MCF 10A (cell line): Measurements from ENCODE around the gene GASK1A. TPM values are rescaled to one million over a fixed set of nuclear protein-coding genes. Genes with fewer than 3 reads are reported as not detected.

ENCODE experiments used
- BruUV-seq: library from RNA; stranded (reverse); fragments of 400-500 nt; replicated peaks from 2 replicates; lab custom pipeline; 2021; lab: Mats Ljungman, UMichigan
- CTCF ChIA-PET: fragments of 300-600 bp; sonication (Branson Sonifier 250); formaldehyde crosslinking; extraction: SDS; loops from one replicate; lab custom pipeline; 2021; ENCODE audit warnings: antibody characterized with exemption, inconsistent platforms; lab: Yijun Ruan, JAX
- POLR2A ChIA-PET: fragments of 300-600, 350-650 bp; sonication (Branson Sonifier 250); formaldehyde crosslinking; extraction: SDS; loops from one replicate; lab custom pipeline; 2020; ENCODE audit warnings: antibody characterized with exemption, inconsistent platforms; lab: Yijun Ruan, JAX
- DNase-seq: peaks from one replicate; pipeline ENCODE4 v3.0.0-alpha.2; 2018; ENCODE audit not compliant: unreplicated experiment
- H3K27ac Mint-ChIP-seq: one replicate; pipeline ENCODE4 v1.8.0; 2022; ENCODE audit warnings: mild to moderate bottlenecking, low read depth, mixed read lengths; ENCODE audit not compliant: unreplicated experiment
- H3K27me3 Mint-ChIP-seq: one replicate; pipeline ENCODE4 v1.8.0; 2022; ENCODE audit warnings: mixed read lengths; ENCODE audit not compliant: insufficient read depth, unreplicated experiment
- H3K36me3 Mint-ChIP-seq: one replicate; pipeline ENCODE4 v1.8.0; 2022; ENCODE audit warnings: mild to moderate bottlenecking, moderate library complexity, mixed read lengths; ENCODE audit not compliant: insufficient read depth, unreplicated experiment
- H3K4me1 Mint-ChIP-seq: one replicate; pipeline ENCODE4 v1.8.0; 2022; ENCODE audit warnings: mixed read lengths; ENCODE audit not compliant: insufficient read depth, unreplicated experiment
- H3K4me3 Mint-ChIP-seq: one replicate; pipeline ENCODE4 v1.8.0; 2022; ENCODE audit warnings: mild to moderate bottlenecking, moderate library complexity, mixed read lengths; ENCODE audit not compliant: unreplicated experiment
- H3K9me3 Mint-ChIP-seq: one replicate; pipeline ENCODE4 v1.8.0; 2022; ENCODE audit warnings: mixed read lengths; ENCODE audit not compliant: unreplicated experiment
- CTCF ChIP-seq: fragments of 200-600 bp; IDR thresholded peaks from one replicate; pipeline ENCODE4 v1.8.0; 2022; ENCODE audit warnings: antibody characterized with exemption, mild to moderate bottlenecking; ENCODE audit not compliant: unreplicated experiment
- intact Hi-C: fragments of 100-400 bp; cut with micrococcal nuclease; formaldehyde crosslinking; loops from 2 replicates; pipeline ENCODE4 v1.14.1; 2022
- total RNA-seq: library from RNA; stranded (reverse); gene quantifications from 2 replicates; pipeline ENCODE4 v1.2.3, GENCODE V29; 2022

Gene GASK1A
- total RNA-seq, 1 experiment from 2014 or later, result not detected

GRCh38 chr3:42996633-42997075 is 17.5 kb downstream of the GASK1A start:
- ChIA-PET POLR2A (no interaction called here), CTCF (no interaction called here)
- H3K27ac Mint-ChIP-seq, result no peak overlapping the region
- no peaks in the 10 kb centered on the region for H3K36me3 Mint-ChIP-seq
- H3K4me3 Mint-ChIP-seq, result no peak overlapping the region
- TF ChIP-seq CTCF, result no peak
- BruUV-seq, result no TSS peak
- H3K9me3 Mint-ChIP-seq, result no peaks in the 10 kb centered on the region
- peaks cover 28% of the 10 kb centered on the region for H3K4me1 Mint-ChIP-seq
- intact Hi-C loops, result no loop called here
- H3K27me3 Mint-ChIP-seq, result no peaks in the 10 kb centered on the region
- no peak for DNase-seq

GRCh38 chr3:42999212-42999611 is 20.1 kb downstream of the GASK1A start:
- Mint-ChIP-seq H3K36me3 (no peaks in the 10 kb centered on the region), H3K4me1 (peaks cover 36% of the 10 kb centered on the region), H3K4me3 (no peak overlapping the region), H3K27ac (no peak overlapping the region), H3K27me3 (no peaks in the 10 kb centered on the region), H3K9me3 (no peaks in the 10 kb centered on the region)
- intact Hi-C loops, result no loop called here
- TF ChIP-seq CTCF, result no peak
- BruUV-seq, result no TSS peak
- POLR2A ChIA-PET, result no interaction called here
- DNase-seq, result peak; percentile 39
- CTCF ChIA-PET, result interaction anchor here (0.5 to 0.6 kb wide), 3 partner anchors 88 to 767 kb away, joined by 3 to 5 read pairs (median 3); no protein-coding TSS in a partner anchor

- no peak for DNase-seq
- POLR2A ChIA-PET, result no interaction called here
- no peaks in the 10 kb centered on the region for H3K36me3 Mint-ChIP-seq
- intact Hi-C loops, result no loop called here
- peaks cover 41% of the 10 kb centered on the region for H3K4me1 Mint-ChIP-seq
- BruUV-seq, result no TSS peak
- no peak for TF ChIP-seq CTCF
- CTCF ChIA-PET, result interaction anchor here (0.6 kb wide), 1 partner anchor 88 kb away, joined by 3 read pairs; no protein-coding TSS in a partner anchor
- H3K4me3 Mint-ChIP-seq, result no peak overlapping the region
- no peak overlapping the region for H3K27ac Mint-ChIP-seq
- H3K9me3 Mint-ChIP-seq, result no peaks in the 10 kb centered on the region
- H3K27me3 Mint-ChIP-seq, result no peaks in the 10 kb centered on the region
These were observed 20.5 kb downstream of the GASK1A start for GRCh38 chr3:42999632-43000031.

- no peaks in the 10 kb centered on the region for H3K9me3 Mint-ChIP-seq
- H3K36me3 Mint-ChIP-seq, result no peaks in the 10 kb centered on the region
- CTCF ChIA-PET, result no interaction called here
- no peak overlapping the region for H3K4me3 Mint-ChIP-seq
- TF ChIP-seq CTCF, result no peak
- no peak for DNase-seq
- H3K27ac Mint-ChIP-seq, result no peak overlapping the region
- no TSS peak for BruUV-seq
- peaks cover 48% of the 10 kb centered on the region for H3K4me1 Mint-ChIP-seq
- POLR2A ChIA-PET, result interaction anchor here (1.9 kb wide), 1 partner anchor 18 kb away, joined by 5 read pairs; no protein-coding TSS in a partner anchor
- intact Hi-C loops, result no loop called here
- no peaks in the 10 kb centered on the region for H3K27me3 Mint-ChIP-seq
These were observed 21.3 kb downstream of the GASK1A start for GRCh38 chr3:43000387-43000786.
